ENCODE results near the gene ACO1.

GRCh38 chr9:32449969-32450368 lies 65.5 kb downstream of the ACO1 start:
- TF ChIP-seq EZH2 (IDR thresholded peaks at IDR 0.05; ENCODE audit: insufficient read depth, poor library complexity, severe bottlenecking) = no peak
- no peak for TF ChIP-seq EZH2phosphoT487 (IDR thresholded peaks at IDR 0.05; ENCODE audit: insufficient read depth, low read depth)

Data from GM23248 (cell line).